Measurements from ENCODE around the gene DHX8.

DHX8 gene

DNA sequence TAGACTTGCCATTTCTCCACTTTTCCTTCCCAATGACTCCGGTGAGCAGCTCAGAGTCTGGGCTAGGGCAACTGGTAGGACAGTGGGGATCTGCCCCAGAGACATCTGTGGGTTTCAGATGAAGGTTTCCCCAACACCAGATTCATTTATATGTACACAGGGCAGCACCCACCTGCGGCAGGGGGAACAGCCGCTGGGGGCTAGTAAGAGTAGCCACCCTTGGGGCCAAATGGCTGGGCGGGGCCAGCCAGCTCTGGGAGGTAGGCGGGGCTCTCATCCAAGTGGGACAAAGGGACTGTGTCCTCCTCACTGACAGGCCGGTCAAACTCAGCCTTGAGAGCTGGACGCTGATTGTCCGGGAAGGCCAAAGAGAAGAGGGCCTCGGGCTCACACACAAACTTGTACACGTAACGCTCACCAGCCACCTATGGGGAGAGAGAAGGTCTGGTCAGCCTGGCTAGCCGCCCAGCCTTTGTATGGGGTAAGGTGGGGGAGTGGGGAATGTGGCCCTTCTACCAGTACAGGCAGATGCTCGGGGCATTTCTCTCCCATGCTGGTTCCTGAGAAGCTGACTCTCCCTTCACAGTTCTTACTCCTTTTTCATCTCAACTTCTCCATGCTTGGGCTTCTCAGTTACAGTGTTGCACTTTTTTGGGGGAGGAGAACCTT lies 44.7 kb downstream of the DHX8 start:
- no peak overlapping the region for H3K4me3 ChIP-seq (ENCODE audit: low read length)
- TF ChIP-seq, protein P1, sequence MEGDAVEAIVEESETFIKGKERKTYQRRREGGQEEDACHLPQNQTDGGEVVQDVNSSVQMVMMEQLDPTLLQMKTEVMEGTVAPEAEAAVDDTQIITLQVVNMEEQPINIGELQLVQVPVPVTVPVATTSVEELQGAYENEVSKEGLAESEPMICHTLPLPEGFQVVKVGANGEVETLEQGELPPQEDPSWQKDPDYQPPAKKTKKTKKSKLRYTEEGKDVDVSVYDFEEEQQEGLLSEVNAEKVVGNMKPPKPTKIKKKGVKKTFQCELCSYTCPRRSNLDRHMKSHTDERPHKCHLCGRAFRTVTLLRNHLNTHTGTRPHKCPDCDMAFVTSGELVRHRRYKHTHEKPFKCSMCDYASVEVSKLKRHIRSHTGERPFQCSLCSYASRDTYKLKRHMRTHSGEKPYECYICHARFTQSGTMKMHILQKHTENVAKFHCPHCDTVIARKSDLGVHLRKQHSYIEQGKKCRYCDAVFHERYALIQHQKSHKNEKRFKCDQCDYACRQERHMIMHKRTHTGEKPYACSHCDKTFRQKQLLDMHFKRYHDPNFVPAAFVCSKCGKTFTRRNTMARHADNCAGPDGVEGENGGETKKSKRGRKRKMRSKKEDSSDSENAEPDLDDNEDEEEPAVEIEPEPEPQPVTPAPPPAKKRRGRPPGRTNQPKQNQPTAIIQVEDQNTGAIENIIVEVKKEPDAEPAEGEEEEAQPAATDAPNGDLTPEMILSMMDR (IDR thresholded peaks at IDR 0.05; ENCODE audit: insufficient read depth, low read depth, low read length, missing control alignments): no peak
- no peak for DNase-seq (ENCODE audit: low read depth)

DNA sequence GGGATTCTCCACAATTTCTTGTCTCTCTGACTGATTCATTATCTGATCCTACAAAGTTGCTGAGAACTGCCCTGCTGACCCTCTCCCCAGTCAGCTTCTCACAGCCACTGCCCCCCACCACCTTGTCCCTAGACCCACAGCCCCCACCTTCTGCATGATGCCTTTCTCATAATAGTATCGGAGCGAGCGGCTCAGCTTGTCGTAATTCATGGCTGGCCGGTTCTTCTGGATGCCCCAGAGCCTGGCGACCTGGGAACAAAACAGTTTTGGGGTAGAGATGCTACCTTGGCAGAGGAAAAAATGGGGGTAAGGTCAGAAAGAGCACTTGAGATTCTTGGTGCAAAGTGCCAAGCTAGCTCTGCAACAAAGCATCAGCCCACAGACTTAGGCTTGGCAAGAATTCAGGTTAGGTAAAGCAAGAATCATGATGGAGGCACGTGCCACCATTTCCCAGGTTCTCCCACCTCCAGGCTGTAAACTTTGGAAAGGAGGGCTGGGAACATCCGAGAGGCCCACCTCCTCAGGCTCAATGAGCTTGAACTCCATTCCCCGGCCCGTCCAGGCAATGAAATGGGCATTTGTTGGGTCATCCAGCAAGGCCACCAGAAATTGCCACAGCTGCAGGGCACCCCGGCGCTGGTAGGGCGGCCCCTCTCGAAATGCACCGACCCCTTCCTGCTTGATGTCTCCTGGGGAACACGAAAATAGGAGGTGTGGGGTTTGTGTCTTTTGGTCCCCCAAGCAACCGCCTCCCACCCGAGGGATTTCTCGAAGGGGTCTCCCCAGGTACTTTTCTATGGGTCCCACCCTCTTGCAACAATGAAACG lies 45.4 kb downstream of the DHX8 start:
- DNase-seq (ENCODE audit: low read depth): no peak
- TF ChIP-seq, protein P1 (IDR thresholded peaks at IDR 0.05; ENCODE audit: insufficient read depth, low read depth, low read length, missing control alignments): no peak
- H3K4me3 ChIP-seq (ENCODE audit: low read length): no peak overlapping the region

DNA sequence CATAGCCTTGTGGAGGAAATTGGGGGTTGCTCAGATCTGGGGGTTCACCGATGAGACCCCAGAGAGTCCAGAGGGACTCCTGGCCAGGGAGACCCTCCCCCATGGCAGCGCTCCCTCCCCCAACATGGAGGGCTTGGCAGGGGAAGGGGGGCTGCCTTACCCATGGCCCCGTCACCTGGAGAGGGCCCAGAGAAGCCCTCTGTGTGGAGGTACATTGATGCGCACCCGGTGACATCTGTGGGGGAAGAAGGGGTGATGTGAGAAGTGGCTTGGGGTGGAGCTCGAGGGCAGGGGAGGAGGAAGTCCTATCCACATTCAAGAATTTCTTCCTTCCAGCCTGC lies 46.1 kb downstream of the DHX8 start:
- no peak for DNase-seq (ENCODE audit: low read depth)
- TF ChIP-seq, protein P1 (IDR thresholded peaks at IDR 0.05; ENCODE audit: insufficient read depth, low read depth, low read length, missing control alignments): no peak
- H3K4me3 ChIP-seq (ENCODE audit: low read length): no peak overlapping the region

DNA sequence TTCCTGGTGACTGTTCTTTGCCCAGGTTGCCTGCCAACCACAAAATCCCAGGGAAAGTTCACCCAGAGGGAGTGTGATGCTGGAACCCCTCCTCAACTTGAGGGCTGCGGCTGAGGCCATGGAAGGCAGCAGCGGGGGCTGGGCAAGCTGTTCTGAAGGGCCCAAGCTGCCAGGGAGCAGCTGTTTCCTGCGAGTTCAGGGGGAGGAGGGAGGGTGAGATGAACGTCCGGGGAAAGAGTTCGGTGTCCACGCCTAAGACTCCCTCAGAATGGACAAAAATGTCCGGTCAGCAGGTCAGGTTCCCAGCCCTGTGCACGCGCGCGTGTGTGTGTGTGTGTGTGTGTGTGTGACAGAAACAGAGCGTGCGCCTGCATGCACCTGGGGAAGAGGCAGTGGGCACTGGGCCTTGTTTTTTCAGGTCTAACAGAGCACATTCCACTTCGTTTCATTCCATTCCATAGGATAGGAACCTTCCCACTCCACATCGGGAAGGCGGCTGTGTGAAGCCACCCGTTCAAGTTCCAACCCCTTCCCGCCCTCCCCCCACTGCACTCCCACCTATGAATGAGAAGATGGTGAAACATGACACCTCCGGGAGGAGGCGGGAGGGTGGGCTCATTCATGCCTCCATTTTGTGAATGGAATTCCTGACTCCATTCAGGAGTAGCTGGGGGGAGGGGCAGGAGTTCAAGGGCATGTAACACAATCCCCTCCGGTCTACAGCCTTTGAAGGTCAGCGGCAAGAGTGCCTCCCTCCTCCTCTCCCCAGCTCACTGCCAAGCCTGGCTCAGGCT lies 46.7 kb downstream of the DHX8 start:
- no peak overlapping the region for H3K4me3 ChIP-seq (ENCODE audit: low read length)
- peak; percentile 33 for DNase-seq (ENCODE audit: low read depth)
- TF ChIP-seq, protein P1 (IDR thresholded peaks at IDR 0.05; ENCODE audit: insufficient read depth, low read depth, low read length, missing control alignments): no peak

DNA sequence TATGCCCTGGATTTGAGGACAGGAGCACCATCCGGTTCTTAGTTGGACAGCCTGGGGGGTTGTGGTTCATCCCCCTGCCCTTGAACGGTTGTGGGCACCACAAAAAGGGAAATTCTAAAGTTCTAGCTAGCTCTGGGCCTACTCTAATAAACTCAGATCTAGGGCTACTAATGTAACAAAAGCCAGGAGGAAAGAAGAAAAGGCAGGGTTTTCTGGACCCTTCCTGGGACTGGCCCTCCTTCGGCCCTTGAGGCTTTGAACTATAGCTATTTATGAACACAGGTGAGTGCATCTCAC lies 47.3 kb downstream of the DHX8 start:
- DNase-seq (ENCODE audit: low read depth): no peak
- TF ChIP-seq, protein P1 (IDR thresholded peaks at IDR 0.05; ENCODE audit: insufficient read depth, low read depth, low read length, missing control alignments): no peak
- no peak overlapping the region for H3K4me3 ChIP-seq (ENCODE audit: low read length)

DNA sequence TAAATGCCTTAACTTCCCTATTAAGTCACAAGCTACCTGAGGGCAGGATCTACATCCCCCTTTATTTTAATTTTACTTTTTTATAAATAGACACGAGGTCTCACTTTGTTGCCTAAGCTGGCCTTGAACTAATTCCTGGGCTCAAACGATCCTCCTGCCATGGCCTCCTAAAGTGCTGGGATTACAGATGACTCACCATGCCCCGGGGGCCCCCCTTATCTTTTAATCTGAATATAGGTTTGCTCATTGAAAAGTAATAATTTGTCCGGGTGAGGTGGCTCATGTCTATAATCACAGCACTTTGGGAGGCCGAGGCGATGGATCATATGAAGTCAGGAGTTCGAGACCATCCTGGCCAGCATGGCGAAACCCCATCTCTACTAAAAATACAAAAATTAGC lies 48.2 kb downstream of the DHX8 start:
- no peak overlapping the region for H3K4me3 ChIP-seq (ENCODE audit: low read length)
- TF ChIP-seq, protein P1 (IDR thresholded peaks at IDR 0.05; ENCODE audit: insufficient read depth, low read depth, low read length, missing control alignments): no peak
- DNase-seq (ENCODE audit: low read depth): no peak
